Measurements from ENCODE around the gene TPCN1.

The TPCN1 gene

DNA sequence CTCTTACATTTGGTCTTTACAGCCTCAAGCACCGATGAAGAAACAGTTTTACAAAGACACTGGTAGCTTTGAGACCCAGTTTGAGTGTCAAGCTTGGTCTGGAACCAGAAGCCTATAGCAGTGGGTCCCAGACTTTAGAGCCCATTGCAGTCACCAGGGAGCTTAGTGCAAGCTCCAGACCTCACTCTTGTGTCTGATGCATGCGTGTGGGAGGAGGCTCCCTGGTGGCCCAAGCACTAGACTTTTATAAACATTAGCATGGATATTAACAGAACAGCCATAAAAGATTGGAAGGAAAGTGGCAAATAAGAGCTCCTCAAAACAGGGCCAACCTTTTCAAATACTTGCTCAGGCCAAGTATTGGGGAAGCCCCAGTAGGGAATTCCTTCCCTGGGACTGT lies 68.1 kb downstream of the TPCN1 start:
- DNase-seq = no peak

DNA sequence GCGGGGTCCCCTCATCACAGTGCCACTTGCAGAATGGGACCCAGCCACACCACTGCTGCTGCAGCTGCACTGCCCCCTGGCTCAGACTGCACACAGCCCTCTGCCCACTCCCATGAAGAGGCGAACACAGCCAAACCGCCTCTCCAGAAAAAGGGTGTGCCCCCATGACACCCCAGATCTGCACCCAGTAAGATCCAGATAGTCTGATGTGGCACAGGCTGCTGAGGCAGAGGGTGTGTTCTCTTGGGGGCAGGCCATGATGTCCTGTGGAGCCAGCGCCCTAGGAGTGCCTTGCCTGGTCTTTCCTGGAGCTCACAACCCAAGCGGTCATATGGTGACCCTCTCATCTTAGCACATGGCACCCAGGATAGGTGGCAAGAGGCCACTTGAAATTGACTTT lies 69.2 kb downstream of the TPCN1 start:
- DNase-seq = peak; percentile 49

DNA sequence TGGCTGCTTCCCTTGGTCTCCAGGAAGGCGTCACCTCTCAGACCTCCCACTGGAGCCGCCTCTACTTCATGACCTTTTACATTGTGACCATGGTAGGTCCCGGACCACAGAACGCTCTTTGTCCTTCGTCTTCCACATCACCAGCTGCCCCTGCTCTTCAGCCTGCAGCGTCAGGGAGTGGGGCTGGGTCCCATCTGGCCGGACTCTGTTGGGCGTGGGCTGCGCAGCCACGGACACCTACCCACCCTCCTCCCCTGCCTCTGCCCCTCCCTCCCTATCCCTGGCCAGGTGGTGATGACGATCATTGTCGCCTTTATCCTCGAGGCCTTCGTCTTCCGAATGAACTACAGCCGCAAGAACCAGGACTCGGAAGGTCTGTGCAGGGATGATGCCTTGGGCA lies 70.3 kb downstream of the TPCN1 start:
- no peak for DNase-seq

DNA sequence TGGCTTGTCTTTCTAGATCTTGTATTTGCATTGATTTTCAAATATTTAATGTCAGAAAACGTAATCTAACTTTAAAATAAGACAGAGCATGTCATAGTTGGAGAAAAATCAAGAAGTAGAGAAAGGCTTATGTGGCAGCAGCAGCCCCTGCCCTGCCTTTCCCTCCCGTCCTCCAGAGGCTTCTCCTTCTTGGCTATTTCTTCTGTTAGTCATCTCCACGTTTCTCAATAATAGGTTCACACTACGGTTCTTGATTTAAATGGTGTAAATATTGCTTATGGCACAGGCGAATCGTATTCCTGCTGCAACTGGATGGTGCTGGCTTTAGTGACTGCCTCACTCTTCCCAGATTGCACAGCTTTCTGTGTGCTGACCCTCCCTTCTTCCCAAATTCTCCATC lies 70.8 kb downstream of the TPCN1 start:
- DNase-seq = no peak

- no peak for DNase-seq
Measured at GRCh38 chr12:113292547-113292946, 71.3 kb downstream of the TPCN1 start.

DNA sequence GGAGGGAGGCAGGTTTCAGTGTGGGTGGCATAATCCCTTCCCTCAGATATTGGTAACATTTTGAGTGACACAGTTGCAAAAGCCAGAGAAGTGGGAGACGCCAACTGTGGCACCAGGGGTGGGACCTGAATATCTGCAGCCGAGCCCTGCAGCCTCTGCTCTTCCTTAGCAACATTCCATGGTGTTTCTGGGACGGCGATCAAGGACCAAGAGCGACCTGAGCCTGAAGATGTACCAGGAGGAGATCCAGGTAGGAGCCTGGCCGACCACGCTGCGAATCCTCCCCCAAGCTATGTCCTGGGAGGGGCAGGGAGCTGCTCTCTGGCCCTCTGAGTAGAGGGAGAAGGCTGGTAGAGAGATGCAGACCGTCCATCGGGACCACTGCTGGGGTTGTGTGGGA lies 71.8 kb downstream of the TPCN1 start:
- no peak for DNase-seq

- no peak for DNase-seq
Measured at GRCh38 chr12:113295886-113296556, 74.8 kb downstream of the TPCN1 start.

DNA sequence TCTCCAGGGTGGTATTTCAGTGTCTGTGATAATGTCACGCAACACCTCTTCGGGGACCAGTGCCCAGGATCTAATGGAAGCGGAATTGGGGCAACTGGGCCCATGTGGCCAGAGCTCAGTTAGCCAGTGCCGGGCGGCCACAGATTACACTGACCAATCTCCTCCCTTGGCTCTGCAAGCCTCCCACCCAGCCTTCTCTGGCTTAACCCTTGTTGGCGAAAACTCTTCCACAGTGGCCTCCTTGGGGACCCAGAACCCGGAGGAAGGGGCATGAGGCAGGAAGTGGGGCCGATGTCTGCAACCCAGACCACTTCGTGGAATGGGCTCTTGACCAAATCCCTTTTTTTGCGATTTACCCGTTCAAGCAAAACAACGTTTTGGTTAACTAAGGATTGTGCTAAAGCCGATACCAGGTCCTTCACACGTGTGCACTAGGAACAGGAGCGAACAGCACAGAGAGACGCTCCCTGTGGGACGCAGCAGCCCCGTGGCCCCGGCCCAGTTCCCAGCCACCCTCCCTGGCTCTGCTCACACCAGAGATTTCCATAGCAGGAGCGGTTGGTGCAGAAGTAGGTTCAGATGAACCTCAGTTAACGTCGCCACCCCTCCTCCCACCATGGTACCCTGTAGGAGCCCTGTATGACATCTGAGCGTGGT lies 75.4 kb downstream of the TPCN1 start:
- DNase-seq = no peak

- no peak for DNase-seq
Measured at GRCh38 chr12:113297214-113297587, 75.9 kb downstream of the TPCN1 start.

- DNase-seq = no peak
Measured at GRCh38 chr12:113297621-113298471, 76.6 kb downstream of the TPCN1 start.

DNA sequence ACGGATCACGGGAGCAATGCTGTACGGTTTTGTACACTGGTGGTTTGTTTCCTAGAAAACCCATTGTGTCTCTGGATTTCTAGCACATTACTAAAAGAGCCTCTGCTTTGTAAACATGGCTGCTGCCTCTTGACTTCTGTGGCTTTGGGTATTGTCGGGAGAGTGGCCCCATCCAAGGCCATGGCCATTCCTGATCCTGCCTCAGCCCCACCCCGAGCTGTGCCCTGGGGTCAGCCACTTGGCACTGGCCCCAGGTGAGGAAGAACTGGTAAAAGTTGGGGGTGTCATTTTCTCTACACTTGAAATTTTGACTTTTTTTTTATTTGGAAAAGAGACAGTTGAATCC lies 77.2 kb downstream of the TPCN1 start:
- no peak for DNase-seq

DNA sequence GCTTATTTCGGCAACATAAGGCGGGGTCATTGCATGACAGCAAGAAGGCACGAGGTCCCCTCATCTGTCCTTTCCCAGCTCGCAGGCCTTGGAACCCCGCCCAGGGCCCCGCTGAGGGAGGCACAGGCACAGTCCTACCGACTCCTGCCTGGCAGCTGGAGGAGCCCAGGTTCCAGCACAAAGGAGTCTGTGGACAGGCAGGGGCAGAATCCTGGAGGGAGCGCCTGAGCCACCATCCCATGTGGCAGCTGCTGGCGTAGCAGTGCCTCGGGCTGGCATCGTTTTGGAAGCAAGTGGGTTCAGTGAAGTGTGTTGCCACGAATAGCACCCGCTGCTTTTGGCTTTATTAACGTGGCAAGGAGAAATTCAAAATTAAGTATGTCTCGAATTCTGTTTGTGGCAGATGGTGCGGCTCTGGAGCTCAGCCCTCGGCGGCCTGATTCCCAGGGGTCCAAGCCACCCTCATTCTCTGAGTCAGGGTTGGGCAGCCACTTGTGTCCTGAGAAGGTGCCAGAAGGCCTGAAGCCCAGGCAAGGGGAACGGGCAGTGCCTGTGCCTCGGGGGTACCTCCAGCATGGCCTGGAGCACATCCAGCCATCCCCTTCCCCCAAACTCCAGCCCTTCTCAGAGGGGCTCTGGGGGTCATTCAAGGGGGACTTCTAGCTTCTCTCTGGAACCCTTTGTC lies 77.7 kb downstream of the TPCN1 start:
- peak; percentile 38 for DNase-seq

GRCh38 chr12:113299619-113300237 lies 78.5 kb downstream of the TPCN1 start:
- peak; percentile 47 for DNase-seq

- no peak for DNase-seq
Measured at GRCh38 chr12:113301811-113302210, 80.5 kb downstream of the TPCN1 start.

DNA sequence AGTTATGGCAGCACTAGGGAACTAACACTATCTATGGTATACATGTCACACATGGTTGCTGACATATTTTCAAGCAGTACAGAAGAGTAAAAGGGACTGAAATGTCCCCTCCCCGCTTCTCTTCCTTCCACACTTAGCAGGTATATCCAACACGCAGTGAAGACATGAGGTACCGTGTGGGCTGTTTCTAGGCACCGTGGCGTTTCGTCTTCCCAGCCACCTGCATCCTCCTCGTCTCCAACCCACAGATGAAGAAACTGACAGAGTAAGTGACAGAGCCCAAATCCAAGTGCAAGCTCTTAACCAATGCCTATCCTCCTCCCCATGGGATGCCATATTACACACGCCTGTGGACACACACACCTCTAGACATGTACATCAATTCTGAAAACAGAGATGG lies 81.2 kb downstream of the TPCN1 start:
- peak; percentile 31 for DNase-seq

DNA sequence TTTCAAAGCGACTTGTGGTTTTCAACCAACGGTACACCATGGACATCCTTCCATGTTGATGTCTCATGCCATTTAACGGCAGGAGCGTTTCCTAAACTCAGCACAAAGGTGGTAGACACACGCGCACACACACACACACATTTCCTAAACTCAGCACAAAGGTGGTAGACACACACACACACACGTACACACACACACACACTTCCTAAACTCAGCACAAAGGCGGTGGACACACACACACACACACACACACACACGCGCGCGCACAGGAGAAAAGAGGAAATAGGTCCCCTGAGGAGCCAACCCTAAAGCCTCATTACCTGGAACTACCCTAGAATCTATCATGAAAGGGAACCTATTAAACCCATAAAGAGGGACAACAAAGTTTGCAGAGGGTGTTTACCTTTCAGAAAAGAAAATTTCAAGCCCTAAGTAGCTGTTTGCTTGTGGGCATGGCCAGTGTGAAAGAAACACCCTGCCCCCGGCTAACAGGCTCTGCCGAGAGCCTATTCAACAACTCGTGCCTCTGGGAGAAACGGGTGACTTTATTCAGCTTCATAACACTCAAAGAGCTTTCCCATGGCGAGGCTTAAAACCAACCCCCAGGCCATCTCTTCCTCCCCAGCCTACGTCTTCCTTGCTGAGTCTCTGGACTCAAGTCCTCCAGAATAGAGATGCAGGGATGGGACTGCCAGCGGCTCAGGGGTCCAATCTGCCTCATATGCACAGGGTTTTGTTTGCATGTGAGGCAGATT lies 81.8 kb downstream of the TPCN1 start:
- peak; percentile 82 for DNase-seq

GRCh38 chr12:113305281-113305856 lies 84.1 kb downstream of the TPCN1 start:
- no peak for DNase-seq

DNA sequence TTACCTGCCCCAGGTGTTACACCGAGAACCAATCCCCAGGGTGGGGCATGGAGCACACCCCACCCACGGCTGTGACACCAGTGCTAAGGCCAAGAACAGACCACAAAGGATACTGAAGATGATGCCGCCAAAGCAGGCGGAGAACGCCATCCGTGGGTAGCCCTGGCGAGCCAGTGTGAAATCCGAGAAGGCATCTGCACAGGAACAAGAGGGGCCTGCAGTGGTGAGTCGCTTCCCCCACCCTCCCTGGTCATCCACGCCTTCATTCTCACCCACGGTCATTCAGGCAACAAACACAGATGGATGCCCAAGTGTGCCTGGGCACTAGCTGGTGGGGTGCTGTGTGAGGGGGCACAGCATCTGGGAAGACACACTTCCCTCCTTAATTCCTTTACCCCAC lies 85.1 kb downstream of the TPCN1 start:
- no peak for DNase-seq

- DNase-seq = peak; percentile 59
Measured at GRCh38 chr12:113310489-113310888, 89.2 kb downstream of the TPCN1 start.

DNA sequence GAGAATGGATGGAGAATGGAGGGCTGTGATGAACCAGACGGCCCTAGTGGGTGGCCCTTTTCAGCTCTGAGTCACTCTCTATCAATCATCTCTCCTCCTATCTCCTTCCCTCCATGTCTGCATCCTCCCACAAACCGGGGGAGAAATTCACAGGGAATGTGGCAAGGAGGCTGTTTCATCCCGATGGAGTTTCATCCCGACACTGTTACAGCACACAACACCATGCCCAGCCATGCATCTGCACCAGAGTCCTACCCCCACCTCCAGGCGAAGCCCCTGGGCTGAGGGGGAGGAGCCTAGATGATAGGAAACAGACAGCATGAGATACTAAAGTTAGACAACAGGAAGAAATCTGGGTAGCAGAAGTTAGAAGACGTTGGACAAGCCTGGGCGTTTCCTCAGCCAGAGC lies 92.9 kb downstream of the TPCN1 start:
- DNase-seq = no peak

GRCh38 chr12:113315358-113315757 lies 94.1 kb downstream of the TPCN1 start:
- DNase-seq = no peak

GRCh38 chr12:113316155-113316554 lies 94.9 kb downstream of the TPCN1 start:
- no peak for DNase-seq

All from hematopoietic multipotent progenitor cell treated with erythropoietin and hydrocortisone succinate and interleukin-3 and kit ligand, for 4 days (in vitro differentiated cells).